K562 (cell line): Measurements from ENCODE around the gene SGCB. TPM values are rescaled to one million over a fixed set of nuclear protein-coding genes. Genes with fewer than 3 reads are reported as not detected.

Source experiments
- ATAC-seq: fragments of 200-7000 bp; cut with Tn5 transposase; 3 replicates; pipeline ENCODE4 v1.9.1; 2020; ENCODE audit warnings: moderate library complexity
- BruUV-seq: library from RNA; stranded (reverse); fragments of 400-500 nt; replicated peaks from 2 replicates; lab custom pipeline; 2021; lab: Mats Ljungman, UMichigan
- CTCF ChIA-PET: fragments of 300-600 bp; formaldehyde crosslinking; extraction: SDS; loops from one replicate; lab custom pipeline; 2021; ENCODE audit warnings: low intra/inter-chr PET ratio; lab: Yijun Ruan, JAX
- POLR2A ChIA-PET: fragments of 300-600, 350-650 bp; sonication (Branson Sonifier 250); formaldehyde crosslinking; extraction: SDS; loops from one replicate; lab custom pipeline; 2021; ENCODE audit warnings: antibody characterized with exemption, inconsistent platforms; lab: Yijun Ruan, JAX
- DNase-seq, 4 experiments: peaks; one replicate each; pipeline versions ENCODE4 v3.0.0 to v3.0.0-alpha.2; 2011 to 2018; ENCODE audit warnings: low spot score in 3 of 4, mixed read lengths in 3 of 4; ENCODE audit errors: extremely low read depth in 1 of 4
- FAIRE-seq: peaks from 2 replicates; lab custom pipeline; 2011; peaks lifted over from hg19 to GRCh38; lab: Jason Lieb, UNC
- H2AFZ ChIP-seq: 2 replicates; pipeline ENCODE4 v1.6.0; 2011; ENCODE audit warnings: low read depth, low read length, control low read depth, inconsistent platforms
- H3K27ac ChIP-seq: fragments of 200-600 bp; 3 replicates; pipeline ENCODE4 v1.8.0; 2011; ENCODE audit warnings: low read depth, mild to moderate bottlenecking, control low read depth, inconsistent platforms, low read length, moderate library complexity, mixed read lengths; ENCODE audit errors: extremely low read depth
- H3K27me3 ChIP-seq, 2 experiments: fragments of 300-600 bp in 1 of 2; 2 replicates in 1 of 2; 3 replicates in 1 of 2; pipeline versions ENCODE4 v1.6.0 to v1.8.0; 2011; ENCODE audit warnings: inconsistent platforms in 2 of 2, low read length in 2 of 2, mild to moderate bottlenecking in 1 of 2, mixed read lengths in 1 of 2, moderate library complexity in 1 of 2; ENCODE audit not compliant: control insufficient read depth in 2 of 2, insufficient read depth in 2 of 2
- H3K36me3 ChIP-seq: fragments of 300-600 bp; 3 replicates; pipeline ENCODE4 v1.8.0; 2011; ENCODE audit warnings: mild to moderate bottlenecking, low read length, inconsistent platforms; ENCODE audit not compliant: control insufficient read depth, insufficient read depth
- H3K4me1 ChIP-seq, 2 experiments: fragments of 200-600 bp in 1 of 2; replicated peaks in 1 of 2; 2 replicates in 1 of 2; 3 replicates in 1 of 2; pipeline versions ENCODE4 v1.5.1 to v1.8.0; 2011; ENCODE audit warnings: inconsistent platforms in 2 of 2, low read length in 2 of 2, mild to moderate bottlenecking in 1 of 2, mixed read lengths in 1 of 2, moderate library complexity in 1 of 2; ENCODE audit not compliant: control insufficient read depth in 2 of 2, insufficient read depth in 2 of 2
- H3K4me2 ChIP-seq: 2 replicates; pipeline ENCODE4 v1.6.1; 2011; ENCODE audit warnings: low read length, control low read depth, inconsistent platforms, mixed read lengths; ENCODE audit not compliant: insufficient read depth
- H3K4me3 ChIP-seq: fragments of 200-600 bp; sonication (generic), shearing (Covaris generic); 2 replicates; pipeline ENCODE4 v1.5.1; 2016; ENCODE audit warnings: control low read depth, inconsistent platforms
- H3K79me2 ChIP-seq: fragments of 200-600 bp; 3 replicates; pipeline ENCODE4 v1.8.0; 2011; ENCODE audit warnings: low read length, inconsistent platforms; ENCODE audit not compliant: control insufficient read depth, insufficient read depth
- H3K9ac ChIP-seq, 2 experiments: 2 replicates each; pipeline versions ENCODE4 v1.6.0 to v1.6.1; 2011; ENCODE audit warnings: low read depth in 2 of 2, low read length in 2 of 2, control low read depth in 1 of 2, inconsistent platforms in 1 of 2, mild to moderate bottlenecking in 1 of 2, mixed read lengths in 1 of 2; ENCODE audit not compliant: insufficient read depth in 1 of 2
- H3K9me1 ChIP-seq: one replicate; pipeline ENCODE4 v1.6.0; 2011; ENCODE audit warnings: inconsistent platforms, mild to moderate bottlenecking, low read length, moderate library complexity; ENCODE audit not compliant: control insufficient read depth, insufficient read depth
- H3K9me3 ChIP-seq: replicated peaks from 2 replicates; pipeline ENCODE4 v1.5.1; 2011; ENCODE audit warnings: low read depth, low read length, inconsistent platforms; ENCODE audit not compliant: control insufficient read depth, insufficient read depth
- H4K20me1 ChIP-seq: replicated peaks from 2 replicates; pipeline ENCODE4 v1.6.1; 2011; ENCODE audit warnings: low read length, inconsistent platforms, mixed read lengths; ENCODE audit not compliant: control insufficient read depth, insufficient read depth
- BCLAF1 ChIP-seq, 2 experiments: fragments of 450-650 bp in 1 of 2; IDR thresholded peaks; 2 replicates each; pipeline ENCODE4 v1.6.1; 2011 to 2017; ENCODE audit warnings: low read depth in 2 of 2, antibody characterized with exemption in 1 of 2, borderline replicate concordance in 1 of 2, low read length in 1 of 2, mild to moderate bottlenecking in 1 of 2, mixed read lengths in 1 of 2; ENCODE audit not compliant: control insufficient read depth in 1 of 2
- BRF1 ChIP-seq: IDR thresholded peaks from 3 replicates; pipeline ENCODE4 v1.6.1; 2011; ENCODE audit warnings: borderline replicate concordance, mild to moderate bottlenecking; ENCODE audit not compliant: insufficient read length; ENCODE audit errors: extremely low read depth
- C11orf30 ChIP-seq: fragments of 450-650 bp; IDR thresholded peaks from 2 replicates; pipeline ENCODE4 v1.6.1; 2016; ENCODE audit warnings: low read depth, mild to moderate bottlenecking
- CBX5 ChIP-seq: IDR thresholded peaks from 2 replicates; pipeline ENCODE4 v1.6.1; 2014; ENCODE audit warnings: low read depth, borderline replicate concordance
- HMG20B ChIP-seq: fragments of 250-450 bp; sonication (Bioruptor Pico); IDR thresholded peaks from 2 replicates; pipeline ENCODE4 v1.5.0; 2021; ENCODE audit warnings: mild to moderate bottlenecking
- MYBL2 ChIP-seq, 2 experiments: fragments of 450-650 bp in 1 of 2; sonication (generic) in 1 of 2; formaldehyde crosslinking in 1 of 2; IDR thresholded peaks; 2 replicates each; pipeline versions ENCODE4 v1.6.1 to v1.8.1; 2017 to 2022; ENCODE audit warnings: borderline replicate concordance in 1 of 2, inconsistent platforms in 1 of 2, low read depth in 1 of 2, mild to moderate bottlenecking in 1 of 2, missing genetic modification reagents in 1 of 2, moderate library complexity in 1 of 2
- NONO ChIP-seq, 2 experiments: fragments of 200-400 bp in 1 of 2; fragments of 450-650 bp in 1 of 2; formaldehyde crosslinking in 1 of 2; IDR thresholded peaks; 2 replicates each; pipeline ENCODE4 v1.6.1; 2017; ENCODE audit warnings: low read depth in 2 of 2, mild to moderate bottlenecking in 2 of 2, moderate library complexity in 2 of 2, low read length in 1 of 2
- OTX1 ChIP-seq: fragments of 450-650 bp; formaldehyde crosslinking; IDR thresholded peaks from 2 replicates; pipeline ENCODE4 v1.4.0; 2022; ENCODE audit warnings: mild to moderate bottlenecking
- PRDM10 ChIP-seq: fragments of 450-650 bp; IDR thresholded peaks from 2 replicates; pipeline ENCODE4 v1.6.1; 2018; ENCODE audit not compliant: partially characterized antibody
- RB1 ChIP-seq: fragments of 450-650 bp; IDR thresholded peaks from 2 replicates; pipeline ENCODE4 v1.6.1; 2017; ENCODE audit warnings: low read depth, mild to moderate bottlenecking
- SREBF2 ChIP-seq: sonication (generic); formaldehyde crosslinking; IDR thresholded peaks from 2 replicates; pipeline ENCODE4 v1.4.0; 2020; ENCODE audit warnings: mild to moderate bottlenecking, missing genetic modification reagents
- STAT5A ChIP-seq: IDR thresholded peaks from 2 replicates; pipeline ENCODE4 v1.6.1; 2012; ENCODE audit warnings: low read length, inconsistent platforms, borderline replicate concordance
- TEAD2 ChIP-seq: fragments of 450-650 bp; IDR thresholded peaks from 2 replicates; pipeline ENCODE4 v1.6.1; 2016; ENCODE audit warnings: missing genetic modification characterization, control low read depth, missing compliant biosample characterization
- ZBTB17 ChIP-seq: fragments of 450-650 bp; formaldehyde crosslinking; IDR thresholded peaks from 2 replicates; pipeline ENCODE4 v1.4.0; 2020; ENCODE audit warnings: mild to moderate bottlenecking
- whole genome bisulfite sequencing: fragments of 100-300 bp; shearing (Covaris generic); methylation state at CpG from one replicate; pipeline ENCODE4 v1.1.6; 2016; ENCODE audit warnings: low coverage, mixed read lengths; ENCODE audit not compliant: insufficient coverage; ENCODE audit errors: missing lambda C conversion rate; 5-methylcytosine and 5-hydroxymethylcytosine counted together
- in situ Hi-C: fragments of 300-500 bp; cut with MboI; formaldehyde crosslinking; loops from 4 replicates; pipeline ENCODE4 v1.15.0; 2018; ENCODE audit warnings: inconsistent platforms, mixed read lengths
- intact Hi-C: fragments of 100-400 bp; cut with micrococcal nuclease; formaldehyde crosslinking; loops from 2 replicates; pipeline ENCODE4 v1.14.2; 2022
- polyA plus RNA-seq, 8 experiments: library from polyadenylated mRNA; depleted of rRNA in 4 of 8; stranded (reverse) in 5 of 8; unstranded in 3 of 8; fragments of >200 nt; fragmentation: Nextera tagmentation in 2 of 8; fragmentation: Illumina TruSeq in 1 of 8; extraction: Ambion mirVana in 2 of 8; extraction: Trizol in 1 of 8; gene quantifications; 2 replicates each; pipeline versions ENCODE4 v1.2.1 to v1.2.3, GENCODE V29; 2011 to 2014; ENCODE audit warnings: inconsistent platforms in 1 of 8, missing spikeins in 1 of 8
- total RNA-seq, 7 experiments: library from RNA; depleted of rRNA in 6 of 7; stranded (reverse); fragments of >200 nt in 6 of 7; fragmentation: Illumina TruSeq in 2 of 7; extraction: Trizol in 2 of 7; gene quantifications; 2 replicates each; pipeline versions ENCODE4 v1.2.1 to v1.2.3, GENCODE V29; 2011 to 2021; ENCODE audit warnings: low replicate concordance in 1 of 7

Gene SGCB
- total and polyA plus RNA-seq, 9 of the 15 experiments (the other 6 are each of a cell fraction or from before 2014, with no cell fraction given) = 0.01 to 0.20 (median 0.07) TPM; not detected in 3

GRCh38 chr4:51999250-51999649 is 38.8 kb downstream of the SGCB start:
- H3K27ac ChIP-seq = no peak overlapping the region
- H3K27me3 ChIP-seq = peaks cover 4 to 22% of the 10 kb centered on the region in 2 experiments; a peak in 3 of 5 replicates
- ChIA-PET POLR2A (no interaction called here), CTCF (no interaction called here)
- DNase-seq (no peak), ATAC-seq (no peak)
- no peaks in the 10 kb centered on the region for H3K9me3 ChIP-seq
- 0% methylated on average over 5 of the region's 5 CpGs for WGBS
- BruUV-seq = no TSS peak
- H3K4me3 ChIP-seq = no peak overlapping the region
- TF ChIP-seq OTX1 (no peak), HMG20B (CRISPR knock-in tag) (no peak), CBX5 (no peak), MYBL2 (IDR thresholded peaks at IDR 0.05; ENCODE audit: low read depth) (no peak), MYBL2 (CRISPR knock-in tag; IDR thresholded peaks at IDR 0.05; ENCODE audit: borderline replicate concordance) (no peak), RB1 (no peak), TEAD2 (tag) (no peak), ZBTB17 (no peak), STAT5A (no peak), SREBF2 (CRISPR knock-in tag) (no peak), NONO (IDR thresholded peaks at IDR 0.05; ENCODE audit: low read depth in 2 of 2, low read length in 1 of 2) (no peak), C11orf30 (no peak), BRF1 (no peak), BCLAF1 (IDR thresholded peaks at IDR 0.05; ENCODE audit: borderline replicate concordance in 1 of 2, control insufficient read depth in 1 of 2, low read depth in 2 of 2, low read length in 1 of 2) (no peak), PRDM10 (no peak)
- TF ChIP-seq, all 486 proteins: peak for 0
- no peak overlapping the region for H3K9ac ChIP-seq
- H3K79me2 ChIP-seq = no peaks in the 10 kb centered on the region
- FAIRE-seq = no peak
- no peaks in the 10 kb centered on the region for H3K36me3 ChIP-seq
- H3K9me1 ChIP-seq = no peaks in the 10 kb centered on the region
- no peaks in the 10 kb centered on the region for H4K20me1 ChIP-seq
- intact Hi-C loops = no loop called here
- no peak overlapping the region for H3K4me2 ChIP-seq
- no peak overlapping the region for H2AFZ ChIP-seq
- in situ Hi-C loops = no loop called here
- no peaks in the 10 kb centered on the region for H3K4me1 ChIP-seq
